NCI-H510A (cell line): ENCODE results near the gene TRAPPC8.
"Not testable (repeated sequence)": the region's sequence is repeated elsewhere in the genome, so short reads cannot be mapped to it uniquely, and the experiment has no call there.

Experiments
- DNase-seq: peaks from one replicate; lab custom pipeline; 2025; lab: John Stamatoyannopoulos, UW

TRAPPC8 gene

GRCh38 chr18:31942291-31942998, 483 bp downstream of the TRAPPC8 start:
- peak; percentile 60 for DNase-seq

- no peak for DNase-seq
Observed at GRCh38 chr18:31941010-31941809, 1.7 kb downstream of the TRAPPC8 start.

DNA sequence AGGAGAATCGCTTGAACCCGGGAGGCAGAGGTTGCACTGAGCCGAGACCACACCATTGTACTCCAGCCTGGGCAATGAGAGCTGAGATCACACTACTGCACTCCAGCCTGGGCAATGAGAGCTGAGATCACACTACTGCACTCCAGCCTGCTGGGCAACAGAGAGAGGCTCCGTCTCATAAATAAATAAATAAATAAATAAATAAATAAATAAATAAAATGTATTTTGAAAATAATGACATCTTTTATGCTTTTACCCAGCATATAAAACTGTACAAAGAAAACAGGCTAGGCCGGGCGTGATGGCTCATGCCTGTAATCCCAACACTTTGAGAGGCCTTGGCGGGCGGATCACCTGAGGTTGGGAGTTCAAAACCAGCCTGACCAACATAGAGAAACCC, 8.2 kb downstream of the TRAPPC8 start:
- not testable (repeated sequence) for DNase-seq

DNA sequence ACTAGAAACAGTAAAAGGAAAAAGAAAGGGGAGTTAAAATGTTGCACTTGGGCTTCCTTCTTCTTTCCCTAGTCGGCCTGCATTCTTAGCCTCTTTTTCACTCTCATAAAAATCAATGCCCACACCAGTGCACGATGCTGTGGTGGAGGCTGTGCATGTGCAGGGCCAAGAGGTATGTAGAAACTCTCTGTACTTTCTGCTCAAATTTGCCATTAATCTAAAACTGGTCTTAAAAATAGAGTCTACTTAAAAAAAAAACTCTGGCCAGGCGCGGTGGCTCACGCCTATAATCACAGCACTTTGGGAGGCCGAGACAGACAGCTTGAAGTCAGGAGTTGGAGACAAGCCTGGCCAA, 11.1 kb downstream of the TRAPPC8 start:
- DNase-seq = no peak

GRCh38 chr18:31931163-31931885, 11.6 kb downstream of the TRAPPC8 start:
- DNase-seq = no peak

DNA sequence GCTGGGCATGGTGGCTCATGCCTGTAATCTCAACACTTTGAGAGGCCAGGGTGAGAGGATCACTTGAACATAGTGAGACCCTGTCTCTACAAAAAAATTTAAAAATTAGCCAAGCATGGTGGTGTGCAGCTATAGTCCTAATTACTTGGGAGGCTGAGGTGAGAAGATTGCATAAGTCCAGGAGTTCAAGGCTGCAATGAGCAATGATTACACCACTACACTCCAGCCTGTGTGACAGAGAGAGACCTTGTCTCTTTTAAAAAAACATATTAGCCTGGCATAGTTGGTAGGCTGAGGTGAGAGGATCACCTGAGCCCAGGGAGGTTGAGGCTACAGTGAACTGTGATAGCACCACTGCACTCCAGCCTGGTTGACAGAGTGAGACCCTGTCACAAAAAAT, 13.7 kb downstream of the TRAPPC8 start:
- DNase-seq = no peak

- DNase-seq = not testable (repeated sequence)
Observed at GRCh38 chr18:31926988-31927387, 15.9 kb downstream of the TRAPPC8 start.

DNA sequence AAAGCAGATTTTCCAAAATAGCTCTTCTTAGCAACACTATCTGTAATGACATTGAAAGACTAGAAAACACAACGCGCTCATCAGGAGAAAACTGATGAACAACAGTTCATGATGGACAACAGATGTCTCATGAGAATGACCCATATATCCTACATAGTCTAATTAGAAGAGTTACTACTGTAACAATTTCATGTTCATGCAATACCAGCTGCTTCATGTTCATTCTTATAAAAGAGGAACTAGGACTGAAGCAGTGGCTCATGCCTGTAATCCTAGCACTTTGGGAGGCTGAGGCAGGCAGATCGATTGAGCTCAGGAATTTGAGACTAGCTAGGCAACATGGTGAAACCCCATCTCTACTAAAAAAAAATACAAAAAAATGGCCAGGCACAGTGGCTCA, 22.7 kb downstream of the TRAPPC8 start:
- no peak for DNase-seq

- DNase-seq = not testable (repeated sequence)
Observed at GRCh38 chr18:31919366-31919765, 23.6 kb downstream of the TRAPPC8 start.

DNA sequence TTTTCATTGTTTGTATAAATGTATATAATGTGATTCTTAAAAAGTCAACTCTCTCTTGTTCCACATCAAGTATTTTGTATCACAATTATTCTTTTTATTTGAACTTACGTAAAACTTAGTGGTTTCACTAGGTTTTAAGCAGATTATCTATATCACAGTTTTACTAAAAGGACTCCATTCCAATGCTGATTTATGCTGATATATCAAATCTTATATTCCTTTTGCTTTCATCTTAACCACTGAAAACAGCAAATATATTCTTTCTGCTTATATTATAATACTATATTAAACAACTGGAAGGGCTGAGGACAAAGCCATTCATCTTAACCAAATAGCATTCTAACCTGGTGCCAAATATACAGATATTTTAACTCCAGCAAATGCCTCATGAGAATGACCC, 24.2 kb downstream of the TRAPPC8 start:
- no peak for DNase-seq

DNA sequence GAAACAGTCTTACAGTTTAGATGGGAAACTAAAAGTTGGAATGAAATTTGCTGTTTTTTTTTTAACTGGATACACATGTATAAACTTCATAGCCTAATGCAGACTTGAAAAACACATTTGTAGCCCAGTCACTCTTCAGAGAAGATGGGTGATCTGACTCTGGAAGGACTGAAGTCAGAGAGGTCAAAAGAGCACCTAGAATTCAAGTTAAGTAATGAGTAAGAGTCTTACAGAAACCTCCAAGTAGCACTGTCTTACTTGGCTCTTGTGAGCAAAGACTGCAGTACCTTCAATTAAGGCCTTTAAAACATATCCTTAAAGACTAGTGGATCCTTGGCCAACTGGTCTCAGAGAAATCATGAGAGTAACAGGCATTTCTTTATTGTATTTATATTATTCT, 41.9 kb downstream of the TRAPPC8 start:
- no peak for DNase-seq

- not testable (repeated sequence) for DNase-seq
Observed at GRCh38 chr18:31899771-31900170, 43.2 kb downstream of the TRAPPC8 start.

DNA sequence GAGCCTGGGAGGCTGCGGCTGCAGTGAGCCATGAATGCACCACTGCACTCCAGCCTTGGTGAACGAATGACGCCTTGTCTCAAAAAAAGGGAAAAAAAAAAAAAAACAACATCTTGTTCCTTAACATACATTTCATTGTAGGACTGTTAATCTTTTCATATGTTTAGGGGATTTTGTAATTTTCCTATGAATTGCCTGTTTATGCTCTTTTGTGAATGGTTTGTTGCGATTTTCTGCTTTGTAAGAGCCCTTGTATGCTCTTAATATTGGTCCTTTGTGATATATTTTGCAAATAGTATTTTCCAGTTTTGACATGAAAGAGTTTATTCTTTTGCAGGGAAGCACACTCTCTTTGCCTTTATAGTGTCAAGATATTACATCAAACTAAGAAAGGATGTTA, 50.0 kb downstream of the TRAPPC8 start:
- no peak for DNase-seq

DNA sequence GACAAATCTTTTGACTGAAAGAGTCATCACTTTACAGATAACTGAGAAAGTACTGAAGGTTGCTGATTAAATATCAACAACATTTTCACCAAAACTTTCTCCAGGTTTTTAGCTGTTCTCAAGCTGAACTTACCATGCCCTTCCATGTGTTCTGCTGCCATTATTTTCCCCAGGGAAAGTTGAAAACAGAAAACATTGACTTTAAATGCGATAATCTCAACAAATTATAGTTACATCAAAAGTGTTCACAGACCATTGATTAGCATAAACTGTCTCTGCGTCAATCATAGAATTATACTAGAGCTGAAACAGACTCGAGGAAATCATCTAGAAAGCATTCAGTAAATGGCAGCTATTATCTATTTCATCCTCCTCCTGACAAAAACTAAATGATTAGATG, 51.4 kb downstream of the TRAPPC8 start:
- DNase-seq = no peak

DNA sequence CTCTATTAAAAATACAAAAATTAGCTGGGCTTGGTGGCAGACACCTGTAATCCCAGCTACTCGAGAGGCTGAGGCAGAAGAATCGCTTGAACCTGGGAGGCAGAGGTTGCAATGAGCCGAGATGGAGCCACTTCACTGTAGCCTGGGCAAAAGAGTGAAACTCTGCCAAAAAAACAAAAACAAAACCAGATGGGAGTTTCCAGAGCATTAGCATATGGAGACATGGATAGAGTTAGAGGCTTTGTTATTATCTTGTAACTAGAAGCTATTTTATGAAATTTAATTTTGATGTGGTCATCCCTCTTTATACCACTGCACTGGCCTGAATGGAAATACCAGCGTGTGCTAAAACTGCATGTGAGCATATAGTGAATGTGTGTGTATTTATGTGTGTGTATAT, 58.9 kb downstream of the TRAPPC8 start:
- DNase-seq = no peak

- DNase-seq = no peak
Observed at GRCh38 chr18:31880186-31880898, 62.6 kb downstream of the TRAPPC8 start.

DNA sequence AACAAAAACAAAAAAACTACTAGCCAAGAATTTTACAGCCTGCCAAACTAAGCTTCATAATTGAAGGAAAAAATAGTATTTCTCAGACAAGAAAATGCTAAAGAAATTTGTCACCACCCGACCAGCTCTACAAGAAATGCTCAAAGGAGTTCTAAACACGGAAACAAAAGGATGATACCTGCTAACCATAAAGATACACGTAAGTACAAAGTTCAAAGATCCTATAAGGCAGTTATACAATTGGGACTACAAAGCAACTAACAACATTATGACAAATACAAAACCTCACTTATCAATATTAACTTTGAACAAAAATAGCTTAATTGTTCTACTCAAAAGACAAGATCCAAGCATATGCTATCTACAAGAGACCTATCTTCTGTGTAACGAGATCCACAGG, 64.6 kb downstream of the TRAPPC8 start:
- no peak for DNase-seq

DNA sequence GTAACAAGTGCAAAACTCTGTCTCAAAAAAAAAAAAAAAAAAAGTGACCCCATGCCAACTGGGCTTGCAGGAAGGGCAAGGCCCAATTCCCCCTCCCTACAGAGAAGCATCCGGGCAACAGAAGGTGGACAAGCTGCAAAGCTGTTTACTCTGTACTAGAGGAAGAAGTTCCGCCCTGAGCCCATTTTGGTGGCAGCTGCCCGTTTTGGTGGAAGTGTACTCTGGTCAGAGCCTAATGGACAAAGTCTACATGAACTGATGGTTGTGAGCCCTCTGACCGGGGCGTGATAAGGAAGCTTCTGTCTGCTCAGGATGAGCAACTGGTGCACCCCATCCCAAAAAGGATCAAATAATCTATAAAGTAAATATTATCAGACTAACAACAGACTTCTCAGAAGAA, 65.0 kb downstream of the TRAPPC8 start:
- DNase-seq = no peak

- no peak for DNase-seq
Observed at GRCh38 chr18:31876707-31877106, 66.2 kb downstream of the TRAPPC8 start.

- DNase-seq = no peak
Observed at GRCh38 chr18:31875301-31875700, 67.6 kb downstream of the TRAPPC8 start.

DNA sequence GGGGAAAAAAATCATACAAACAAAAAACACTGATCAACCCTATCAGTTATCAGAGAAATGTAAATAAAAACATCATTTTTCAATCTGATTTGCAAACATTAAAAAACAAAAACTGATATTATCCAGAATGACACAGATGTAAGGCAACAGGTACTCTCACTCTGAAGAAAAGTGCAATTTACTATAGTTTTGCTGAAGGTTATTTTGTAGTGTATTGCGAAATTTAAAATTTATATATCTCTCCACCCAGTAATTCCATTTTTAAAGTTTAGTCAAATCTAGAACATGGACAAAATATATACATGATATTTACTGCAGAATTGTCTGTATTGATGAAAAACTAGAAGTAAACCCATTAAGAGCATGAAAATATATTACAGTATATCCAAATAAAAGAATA, 79.8 kb downstream of the TRAPPC8 start:
- DNase-seq = no peak

GRCh38 chr18:31860488-31860887, 82.4 kb downstream of the TRAPPC8 start:
- no peak for DNase-seq
